ENCODE measurements around the gene S100A16. TPM values are rescaled to one million over a fixed set of nuclear protein-coding genes. Genes with fewer than 3 reads are reported as not detected.

Gene S100A16
- polyA plus RNA-seq, 1 donor (not counting 4 experiments of a cell fraction or from before 2014, with no cell fraction given): 1,620 TPM

DNA sequence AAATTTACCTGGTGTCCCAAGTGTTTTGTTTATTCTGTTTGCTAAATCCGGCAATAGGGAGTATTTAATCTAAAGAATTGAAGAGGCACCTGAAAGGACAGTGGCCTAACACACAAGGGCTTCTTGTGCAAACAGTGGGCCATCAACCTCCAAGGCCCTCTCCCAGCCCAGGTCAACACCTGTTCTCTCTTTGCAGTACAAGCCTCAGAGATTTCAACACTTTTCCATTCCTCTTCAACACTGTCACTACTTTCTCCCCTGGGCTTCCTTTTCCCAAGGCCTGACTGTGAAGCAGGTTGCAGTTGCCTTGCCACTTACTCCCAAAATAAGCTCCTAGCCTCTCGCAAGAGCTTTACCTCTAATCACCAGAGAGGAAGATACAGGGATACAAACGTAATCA lies 42.4 kb upstream of the S100A16 start:
- FAIRE-seq (no peak), DNase-seq (ENCODE audit: low read depth, low spot score) (no peak)
- Histone ChIP-seq H3K4me2 (ENCODE audit: control insufficient read depth, extremely low read depth, insufficient read depth, low read depth, low read length) (no peak overlapping the region), H3K36me3 (ENCODE audit: control insufficient read depth in 2 of 2, extremely low read depth in 1 of 2, insufficient read depth in 2 of 2, low read length in 2 of 2) (no peaks in the 10 kb centered on the region), H3K9me1 (ENCODE audit: control insufficient read depth, extremely low read depth, insufficient read depth, low read length) (no peaks in the 10 kb centered on the region), H3K9me3 (ENCODE audit: control insufficient read depth, low read depth, low read length) (no peaks in the 10 kb centered on the region), H3K9ac (ENCODE audit: control insufficient read depth, extremely low read depth, insufficient read depth, low read length) (no peak overlapping the region), H3K79me2 (ENCODE audit: control insufficient read depth, insufficient read depth, low read length) (peaks cover 13% of the 10 kb centered on the region), H3K4me3 (ENCODE audit: control insufficient read depth in 2 of 3, extremely low read depth in 1 of 3, insufficient read depth in 2 of 3, low read depth in 1 of 3, low read length in 3 of 3) (no peak overlapping the region), H3K27ac (ENCODE audit: control insufficient read depth, insufficient read depth, low read length) (no peak overlapping the region), H4K20me1 (ENCODE audit: control insufficient read depth, extremely low read depth, insufficient read depth, low read length) (no peaks in the 10 kb centered on the region), H3K4me1 (ENCODE audit: control insufficient read depth, extremely low read depth, insufficient read depth, low read length) (peaks cover 12% of the 10 kb centered on the region), H2AFZ (ENCODE audit: control insufficient read depth, low read length) (no peak overlapping the region), H3K27me3 (ENCODE audit: control insufficient read depth, extremely low read depth, insufficient read depth, low read length) (no peaks in the 10 kb centered on the region)
- dilution Hi-C loops (cut with MboI; ENCODE audit: extremely low pct_ligation_motif_present, low sequenced_read_pairs): no loop called here
- TF ChIP-seq, protein P1, sequence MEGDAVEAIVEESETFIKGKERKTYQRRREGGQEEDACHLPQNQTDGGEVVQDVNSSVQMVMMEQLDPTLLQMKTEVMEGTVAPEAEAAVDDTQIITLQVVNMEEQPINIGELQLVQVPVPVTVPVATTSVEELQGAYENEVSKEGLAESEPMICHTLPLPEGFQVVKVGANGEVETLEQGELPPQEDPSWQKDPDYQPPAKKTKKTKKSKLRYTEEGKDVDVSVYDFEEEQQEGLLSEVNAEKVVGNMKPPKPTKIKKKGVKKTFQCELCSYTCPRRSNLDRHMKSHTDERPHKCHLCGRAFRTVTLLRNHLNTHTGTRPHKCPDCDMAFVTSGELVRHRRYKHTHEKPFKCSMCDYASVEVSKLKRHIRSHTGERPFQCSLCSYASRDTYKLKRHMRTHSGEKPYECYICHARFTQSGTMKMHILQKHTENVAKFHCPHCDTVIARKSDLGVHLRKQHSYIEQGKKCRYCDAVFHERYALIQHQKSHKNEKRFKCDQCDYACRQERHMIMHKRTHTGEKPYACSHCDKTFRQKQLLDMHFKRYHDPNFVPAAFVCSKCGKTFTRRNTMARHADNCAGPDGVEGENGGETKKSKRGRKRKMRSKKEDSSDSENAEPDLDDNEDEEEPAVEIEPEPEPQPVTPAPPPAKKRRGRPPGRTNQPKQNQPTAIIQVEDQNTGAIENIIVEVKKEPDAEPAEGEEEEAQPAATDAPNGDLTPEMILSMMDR (optimal IDR thresholded peaks at IDR 0.05 in 1 of 3, IDR thresholded peaks at IDR 0.05 in 1 of 3, conservative IDR thresholded peaks at IDR 0.05 in 1 of 3; ENCODE audit: extremely low read depth in 1 of 3, insufficient read depth in 2 of 3, low read length in 3 of 3): no peak
- no peak for TF ChIP-seq EZH2 (IDR thresholded peaks at IDR 0.05; ENCODE audit: low read length)

DNA sequence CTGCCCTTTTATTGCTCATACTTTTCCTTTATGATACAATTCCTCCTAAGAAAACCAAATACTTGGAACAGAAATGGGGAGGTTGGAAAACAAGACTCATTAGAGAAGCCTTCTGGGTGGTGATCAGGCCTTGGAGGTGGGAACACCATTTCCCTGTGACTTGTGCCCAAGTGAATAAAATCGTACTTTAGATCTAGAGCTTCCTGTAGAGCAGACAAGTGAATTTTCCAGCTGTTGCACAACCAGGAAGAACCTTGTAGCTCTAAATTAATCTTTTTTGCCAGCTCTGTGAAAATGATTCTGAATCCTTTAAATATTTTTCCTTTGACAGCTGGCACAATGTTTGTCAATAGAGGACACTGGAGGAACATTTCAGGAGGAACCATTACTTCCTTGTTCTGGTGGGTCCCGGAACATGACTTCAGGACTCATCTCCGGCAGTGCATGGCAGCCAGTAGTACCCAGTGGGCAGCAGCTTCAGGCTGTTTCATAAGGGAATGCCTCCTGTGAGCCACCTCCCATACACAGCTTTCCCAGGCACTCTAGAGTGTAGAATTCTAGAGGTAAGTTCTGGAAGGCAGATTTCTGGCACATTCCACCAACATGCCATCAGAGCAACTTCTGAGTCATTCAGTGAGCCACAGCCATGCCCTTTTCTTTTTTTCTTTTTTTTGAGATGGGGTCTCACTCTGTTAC lies 40.0 kb upstream of the S100A16 start:
- DNase-seq (ENCODE audit: low read depth, low spot score) (no peak), FAIRE-seq (peak; percentile 13)
- Histone ChIP-seq H3K9me3 (ENCODE audit: control insufficient read depth, low read depth, low read length) (no peaks in the 10 kb centered on the region), H3K4me2 (ENCODE audit: control insufficient read depth, extremely low read depth, insufficient read depth, low read depth, low read length) (peak overlapping the region; percentile 15), H3K27ac (ENCODE audit: control insufficient read depth, insufficient read depth, low read length) (no peak overlapping the region), H3K36me3 (ENCODE audit: control insufficient read depth in 2 of 2, extremely low read depth in 1 of 2, insufficient read depth in 2 of 2, low read length in 2 of 2) (no peaks in the 10 kb centered on the region), H4K20me1 (ENCODE audit: control insufficient read depth, extremely low read depth, insufficient read depth, low read length) (no peaks in the 10 kb centered on the region), H3K9ac (ENCODE audit: control insufficient read depth, extremely low read depth, insufficient read depth, low read length) (no peak overlapping the region), H3K9me1 (ENCODE audit: control insufficient read depth, extremely low read depth, insufficient read depth, low read length) (no peaks in the 10 kb centered on the region), H3K4me3 (ENCODE audit: control insufficient read depth in 2 of 3, extremely low read depth in 1 of 3, insufficient read depth in 2 of 3, low read depth in 1 of 3, low read length in 3 of 3) (no peak overlapping the region), H3K27me3 (ENCODE audit: control insufficient read depth, extremely low read depth, insufficient read depth, low read length) (no peaks in the 10 kb centered on the region), H2AFZ (ENCODE audit: control insufficient read depth, low read length) (peak overlapping the region; percentile 24), H3K79me2 (ENCODE audit: control insufficient read depth, insufficient read depth, low read length) (no peaks in the 10 kb centered on the region), H3K4me1 (ENCODE audit: control insufficient read depth, extremely low read depth, insufficient read depth, low read length) (peaks cover 8% of the 10 kb centered on the region)
- dilution Hi-C loops (cut with MboI; ENCODE audit: extremely low pct_ligation_motif_present, low sequenced_read_pairs): no loop called here
- no peak for TF ChIP-seq EZH2 (IDR thresholded peaks at IDR 0.05; ENCODE audit: low read length)
- TF ChIP-seq, protein P1 (optimal IDR thresholded peaks at IDR 0.05 in 1 of 3, IDR thresholded peaks at IDR 0.05 in 1 of 3, conservative IDR thresholded peaks at IDR 0.05 in 1 of 3; ENCODE audit: extremely low read depth in 1 of 3, insufficient read depth in 2 of 3, low read length in 3 of 3): no peak

Measured in keratinocyte (primary cell).